ENCODE measurements around the gene LTK. TPM values are rescaled to one million over a fixed set of nuclear protein-coding genes. Genes with fewer than 3 reads are reported as not detected.

LTK gene
- total RNA-seq, 1 experiment from 2014 or later = not detected

- POLR2A ChIA-PET = no interaction called here
- no TSS peak for BruUV-seq (replicated peaks)
Measured at GRCh38 chr15:41556677-41557076, 43.0 kb upstream of the LTK start.

DNA sequence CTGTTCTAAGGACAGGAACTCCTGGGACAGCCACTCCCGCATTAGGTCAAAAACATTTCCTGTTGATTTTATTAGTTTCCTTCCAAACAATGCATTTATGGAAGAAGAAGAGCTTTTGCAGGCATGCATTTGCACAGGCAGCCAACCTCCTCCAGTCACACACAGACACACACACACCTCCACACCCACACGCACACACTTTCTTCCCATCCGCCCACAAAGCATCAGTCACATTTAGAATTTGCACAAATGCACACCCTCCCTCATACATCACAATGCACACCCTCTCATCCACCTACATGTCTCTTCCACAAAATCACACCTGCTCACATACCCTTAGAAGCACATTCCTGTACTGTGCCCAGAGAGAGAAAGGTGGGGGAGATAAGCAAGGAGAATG, 41.3 kb upstream of the LTK start:
- ChIA-PET CTCF (no interaction called here), POLR2A (no interaction called here)
- intact Hi-C loops (cut with micrococcal nuclease; ENCODE audit: unreplicated experiment) = no loop called here
- TF ChIP-seq, protein P1, sequence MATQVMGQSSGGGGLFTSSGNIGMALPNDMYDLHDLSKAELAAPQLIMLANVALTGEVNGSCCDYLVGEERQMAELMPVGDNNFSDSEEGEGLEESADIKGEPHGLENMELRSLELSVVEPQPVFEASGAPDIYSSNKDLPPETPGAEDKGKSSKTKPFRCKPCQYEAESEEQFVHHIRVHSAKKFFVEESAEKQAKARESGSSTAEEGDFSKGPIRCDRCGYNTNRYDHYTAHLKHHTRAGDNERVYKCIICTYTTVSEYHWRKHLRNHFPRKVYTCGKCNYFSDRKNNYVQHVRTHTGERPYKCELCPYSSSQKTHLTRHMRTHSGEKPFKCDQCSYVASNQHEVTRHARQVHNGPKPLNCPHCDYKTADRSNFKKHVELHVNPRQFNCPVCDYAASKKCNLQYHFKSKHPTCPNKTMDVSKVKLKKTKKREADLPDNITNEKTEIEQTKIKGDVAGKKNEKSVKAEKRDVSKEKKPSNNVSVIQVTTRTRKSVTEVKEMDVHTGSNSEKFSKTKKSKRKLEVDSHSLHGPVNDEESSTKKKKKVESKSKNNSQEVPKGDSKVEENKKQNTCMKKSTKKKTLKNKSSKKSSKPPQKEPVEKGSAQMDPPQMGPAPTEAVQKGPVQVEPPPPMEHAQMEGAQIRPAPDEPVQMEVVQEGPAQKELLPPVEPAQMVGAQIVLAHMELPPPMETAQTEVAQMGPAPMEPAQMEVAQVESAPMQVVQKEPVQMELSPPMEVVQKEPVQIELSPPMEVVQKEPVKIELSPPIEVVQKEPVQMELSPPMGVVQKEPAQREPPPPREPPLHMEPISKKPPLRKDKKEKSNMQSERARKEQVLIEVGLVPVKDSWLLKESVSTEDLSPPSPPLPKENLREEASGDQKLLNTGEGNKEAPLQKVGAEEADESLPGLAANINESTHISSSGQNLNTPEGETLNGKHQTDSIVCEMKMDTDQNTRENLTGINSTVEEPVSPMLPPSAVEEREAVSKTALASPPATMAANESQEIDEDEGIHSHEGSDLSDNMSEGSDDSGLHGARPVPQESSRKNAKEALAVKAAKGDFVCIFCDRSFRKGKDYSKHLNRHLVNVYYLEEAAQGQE (IDR thresholded peaks at IDR 0.05; ENCODE audit: insufficient read depth in 1 of 2, low read depth in 2 of 2, low read length in 1 of 2) = no peak
- TF ChIP-seq POLR2AphosphoS5 (IDR thresholded peaks at IDR 0.05; ENCODE audit: low read depth, low read length) (no peak), SIN3A (IDR thresholded peaks at IDR 0.05; ENCODE audit: borderline replicate concordance, insufficient read depth, low read depth, low read length) (no peak), CTCF (IDR thresholded peaks at IDR 0.05) (no peak), TCF7L2 (IDR thresholded peaks at IDR 0.05; ENCODE audit: low read depth, low read length) (no peak)
- no peak overlapping the region for H3K27ac ChIP-seq (ENCODE audit: low read length)
- ATAC-seq = no peak
- H3K36me3 ChIP-seq (ENCODE audit: control insufficient read depth, insufficient read depth, low read length) = no peaks in the 10 kb centered on the region
- H3K27me3 ChIP-seq (ENCODE audit: control insufficient read depth, insufficient read depth, low read length) = no peaks in the 10 kb centered on the region
- in situ Hi-C loops (cut with HindIII; ENCODE audit: low pct_unique_long_range_greater_than_20kb, low sequenced_read_pairs) = no loop called here
- BruUV-seq (replicated peaks) = no TSS peak
- no peaks in the 10 kb centered on the region for H3K9me3 ChIP-seq (ENCODE audit: control insufficient read depth, insufficient read depth, low read depth, low read length)
- H3K4me1 ChIP-seq (ENCODE audit: control insufficient read depth, insufficient read depth, low read length) = peaks cover 12% of the 10 kb centered on the region
- no peak for DNase-seq (ENCODE audit: low read depth, low spot score)
- H3K4me3 ChIP-seq (ENCODE audit: low read depth in 2 of 2, low read length in 2 of 2) = no peak overlapping the region

More at GRCh38 chr15:41556677-41557076, 43.0 kb upstream of the LTK start:
- Histone ChIP-seq H3K27ac (ENCODE audit: low read length) (no peak overlapping the region), H3K9me3 (ENCODE audit: control insufficient read depth, insufficient read depth, low read depth, low read length) (no peaks in the 10 kb centered on the region), H3K4me3 (ENCODE audit: low read depth in 2 of 2, low read length in 2 of 2) (no peak overlapping the region), H3K27me3 (ENCODE audit: control insufficient read depth, insufficient read depth, low read length) (no peaks in the 10 kb centered on the region), H3K36me3 (ENCODE audit: control insufficient read depth, insufficient read depth, low read length) (no peaks in the 10 kb centered on the region), H3K4me1 (ENCODE audit: control insufficient read depth, insufficient read depth, low read length) (peaks cover 15% of the 10 kb centered on the region)
- TF ChIP-seq CTCF (IDR thresholded peaks at IDR 0.05) (no peak), TCF7L2 (IDR thresholded peaks at IDR 0.05; ENCODE audit: low read depth, low read length) (no peak), POLR2AphosphoS5 (IDR thresholded peaks at IDR 0.05; ENCODE audit: low read depth, low read length) (no peak), SIN3A (IDR thresholded peaks at IDR 0.05; ENCODE audit: borderline replicate concordance, insufficient read depth, low read depth, low read length) (no peak)
- TF ChIP-seq, protein P1 (IDR thresholded peaks at IDR 0.05; ENCODE audit: insufficient read depth in 1 of 2, low read depth in 2 of 2, low read length in 1 of 2) = no peak
- ATAC-seq (no peak), DNase-seq (ENCODE audit: low read depth, low spot score) (no peak)
- in situ Hi-C loops (cut with HindIII; ENCODE audit: low pct_unique_long_range_greater_than_20kb, low sequenced_read_pairs) (no loop called here), intact Hi-C loops (cut with micrococcal nuclease; ENCODE audit: unreplicated experiment) (no loop called here)
- CTCF ChIA-PET = interaction anchor here (1.4 kb wide), 1 partner anchor 29 kb away, joined by 3 read pairs; no protein-coding TSS in a partner anchor
